HepG2 (cell line): ENCODE results near the gene SMYD4. TPM values are rescaled to one million over a fixed set of nuclear protein-coding genes. Genes with fewer than 3 reads are reported as not detected.

Source experiments
- CEBPB ChIP-seq: IDR thresholded peaks from 2 replicates; pipeline ENCODE4 v1.6.1; 2011; ENCODE audit warnings: low read depth, low read length, improper control_type of control experiment, borderline replicate concordance
- NFRKB ChIP-seq: fragments of 450-650 bp; IDR thresholded peaks from 2 replicates; pipeline ENCODE4 v1.6.1; 2017
- PHF21A ChIP-seq: sonication (generic); formaldehyde crosslinking; IDR thresholded peaks from 2 replicates; pipeline ENCODE4 v1.5.0; 2020; ENCODE audit warnings: mild to moderate bottlenecking, missing genetic modification reagents
- SAP130 ChIP-seq: IDR thresholded peaks from 2 replicates; pipeline ENCODE4 v1.6.1; 2016; ENCODE audit warnings: low read depth
- ZNF121 ChIP-seq: sonication (generic); formaldehyde crosslinking; IDR thresholded peaks from 2 replicates; pipeline ENCODE4 v1.5.0; 2020; ENCODE audit warnings: mild to moderate bottlenecking, missing genetic modification reagents
- ZNF180 ChIP-seq: sonication (generic); formaldehyde crosslinking; IDR thresholded peaks from 2 replicates; pipeline ENCODE4 v1.4.0; 2020; ENCODE audit warnings: low read depth, missing genetic modification reagents, borderline replicate concordance
- ZNF468 ChIP-seq: sonication (generic); formaldehyde crosslinking; IDR thresholded peaks from 2 replicates; pipeline ENCODE4 v1.8.0; 2022; ENCODE audit warnings: mild to moderate bottlenecking, moderate library complexity, missing genetic modification reagents
- ZNF530 ChIP-seq: sonication (generic); formaldehyde crosslinking; IDR thresholded peaks from 2 replicates; pipeline ENCODE4 v1.5.0; 2020; ENCODE audit warnings: low read depth, mild to moderate bottlenecking, missing genetic modification reagents
- ZNF550 ChIP-seq: sonication (generic); formaldehyde crosslinking; IDR thresholded peaks from 2 replicates; pipeline ENCODE4 v1.4.0; 2020; ENCODE audit warnings: mild to moderate bottlenecking, missing genetic modification reagents, borderline replicate concordance
- ZNF720 ChIP-seq: sonication (generic); formaldehyde crosslinking; IDR thresholded peaks from 2 replicates; pipeline ENCODE4 v1.4.0; 2020; ENCODE audit warnings: missing genetic modification reagents
- ZNF775 ChIP-seq: sonication (generic); formaldehyde crosslinking; IDR thresholded peaks from 2 replicates; pipeline ENCODE4 v1.4.0; 2020; ENCODE audit warnings: missing genetic modification reagents, mild to moderate bottlenecking, moderate library complexity, borderline replicate concordance
- polyA plus RNA-seq, 8 experiments: library from polyadenylated mRNA; depleted of rRNA in 3 of 8; stranded (reverse) in 7 of 8; unstranded in 1 of 8; fragments of >200 nt; fragmentation: Illumina TruSeq in 4 of 8; extraction: Trizol in 4 of 8; gene quantifications; 2 replicates each; pipeline versions ENCODE4 v1.2.1 to v1.2.3, GENCODE V29; 2011 to 2016; ENCODE audit warnings: low read depth in 4 of 8, missing spikeins in 1 of 8, mixed read lengths in 1 of 8; ENCODE audit not compliant: insufficient read depth in 1 of 8
- total RNA-seq, 5 experiments: library from RNA; depleted of rRNA; stranded (reverse); fragments of >200 nt; fragmentation: Illumina TruSeq; extraction: Trizol; gene quantifications; 2 replicates each; pipeline ENCODE4 v1.2.3, GENCODE V29; 2016; ENCODE audit warnings: low read depth in 1 of 5
- TF ChIP-seq, protein P1 (sequence below): sonication (generic); formaldehyde crosslinking; IDR thresholded peaks from 2 replicates; pipeline ENCODE4 v1.5.0; 2020; ENCODE audit warnings: mild to moderate bottlenecking, missing genetic modification reagents, borderline replicate concordance
- TF ChIP-seq, protein P2 (sequence below): IDR thresholded peaks from 2 replicates; pipeline ENCODE4 v1.6.1; 2016
- TF ChIP-seq, protein P3 (sequence below): sonication (generic); formaldehyde crosslinking; IDR thresholded peaks from 2 replicates; pipeline ENCODE4 v1.5.1; 2020; ENCODE audit warnings: mild to moderate bottlenecking, missing genetic modification reagents, borderline replicate concordance
- TF ChIP-seq, protein P4 (sequence below): IDR thresholded peaks from 2 replicates; pipeline ENCODE4 v1.6.1; 2012; ENCODE audit warnings: low read depth, low read length, improper control_type of control experiment

SMYD4 gene
- total and polyA plus RNA-seq, 2 of the 13 experiments (the other 11 are each of a cell fraction or from before 2014, with no cell fraction given) = 7.4 to 11.3 TPM

- TF ChIP-seq, protein P1, sequence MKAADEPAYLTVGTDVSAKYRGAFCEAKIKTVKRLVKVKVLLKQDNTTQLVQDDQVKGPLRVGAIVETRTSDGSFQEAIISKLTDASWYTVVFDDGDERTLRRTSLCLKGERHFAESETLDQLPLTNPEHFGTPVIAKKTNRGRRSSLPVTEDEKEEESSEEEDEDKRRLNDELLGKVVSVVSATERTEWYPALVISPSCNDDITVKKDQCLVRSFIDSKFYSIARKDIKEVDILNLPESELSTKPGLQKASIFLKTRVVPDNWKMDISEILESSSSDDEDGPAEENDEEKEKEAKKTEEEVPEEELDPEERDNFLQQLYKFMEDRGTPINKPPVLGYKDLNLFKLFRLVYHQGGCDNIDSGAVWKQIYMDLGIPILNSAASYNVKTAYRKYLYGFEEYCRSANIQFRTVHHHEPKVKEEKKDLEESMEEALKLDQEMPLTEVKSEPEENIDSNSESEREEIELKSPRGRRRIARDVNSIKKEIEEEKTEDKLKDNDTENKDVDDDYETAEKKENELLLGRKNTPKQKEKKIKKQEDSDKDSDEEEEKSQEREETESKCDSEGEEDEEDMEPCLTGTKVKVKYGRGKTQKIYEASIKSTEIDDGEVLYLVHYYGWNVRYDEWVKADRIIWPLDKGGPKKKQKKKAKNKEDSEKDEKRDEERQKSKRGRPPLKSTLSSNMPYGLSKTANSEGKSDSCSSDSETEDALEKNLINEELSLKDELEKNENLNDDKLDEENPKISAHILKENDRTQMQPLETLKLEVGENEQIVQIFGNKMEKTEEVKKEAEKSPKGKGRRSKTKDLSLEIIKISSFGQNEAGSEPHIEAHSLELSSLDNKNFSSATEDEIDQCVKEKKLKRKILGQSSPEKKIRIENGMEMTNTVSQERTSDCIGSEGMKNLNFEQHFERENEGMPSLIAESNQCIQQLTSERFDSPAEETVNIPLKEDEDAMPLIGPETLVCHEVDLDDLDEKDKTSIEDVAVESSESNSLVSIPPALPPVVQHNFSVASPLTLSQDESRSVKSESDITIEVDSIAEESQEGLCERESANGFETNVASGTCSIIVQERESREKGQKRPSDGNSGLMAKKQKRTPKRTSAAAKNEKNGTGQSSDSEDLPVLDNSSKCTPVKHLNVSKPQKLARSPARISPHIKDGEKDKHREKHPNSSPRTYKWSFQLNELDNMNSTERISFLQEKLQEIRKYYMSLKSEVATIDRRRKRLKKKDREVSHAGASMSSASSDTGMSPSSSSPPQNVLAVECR (CRISPR knock-in tag) = peak; percentile 89
- no peak for TF ChIP-seq ZNF180 (CRISPR knock-in tag)
- no peak for TF ChIP-seq ZNF468 (CRISPR knock-in tag)
- TF ChIP-seq ZNF775 (CRISPR knock-in tag) = no peak
- no peak for TF ChIP-seq ZNF530 (CRISPR knock-in tag)
- TF ChIP-seq ZNF121 (CRISPR knock-in tag) = 0 out of 2 replicates have a peak, but pooled peaks have one; percentile 38
- TF ChIP-seq, protein P2, sequence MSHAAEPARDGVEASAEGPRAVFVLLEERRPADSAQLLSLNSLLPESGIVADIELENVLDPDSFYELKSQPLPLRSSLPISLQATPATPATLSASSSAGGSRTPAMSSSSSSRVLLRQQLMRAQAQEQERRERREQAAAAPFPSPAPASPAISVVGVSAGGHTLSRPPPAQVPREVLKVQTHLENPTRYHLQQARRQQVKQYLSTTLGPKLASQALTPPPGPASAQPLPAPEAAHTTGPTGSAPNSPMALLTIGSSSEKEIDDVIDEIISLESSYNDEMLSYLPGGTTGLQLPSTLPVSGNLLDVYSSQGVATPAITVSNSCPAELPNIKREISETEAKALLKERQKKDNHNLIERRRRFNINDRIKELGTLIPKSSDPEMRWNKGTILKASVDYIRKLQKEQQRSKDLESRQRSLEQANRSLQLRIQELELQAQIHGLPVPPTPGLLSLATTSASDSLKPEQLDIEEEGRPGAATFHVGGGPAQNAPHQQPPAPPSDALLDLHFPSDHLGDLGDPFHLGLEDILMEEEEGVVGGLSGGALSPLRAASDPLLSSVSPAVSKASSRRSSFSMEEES (CRISPR knock-in tag) = peak; percentile 94
- TF ChIP-seq, protein P3, sequence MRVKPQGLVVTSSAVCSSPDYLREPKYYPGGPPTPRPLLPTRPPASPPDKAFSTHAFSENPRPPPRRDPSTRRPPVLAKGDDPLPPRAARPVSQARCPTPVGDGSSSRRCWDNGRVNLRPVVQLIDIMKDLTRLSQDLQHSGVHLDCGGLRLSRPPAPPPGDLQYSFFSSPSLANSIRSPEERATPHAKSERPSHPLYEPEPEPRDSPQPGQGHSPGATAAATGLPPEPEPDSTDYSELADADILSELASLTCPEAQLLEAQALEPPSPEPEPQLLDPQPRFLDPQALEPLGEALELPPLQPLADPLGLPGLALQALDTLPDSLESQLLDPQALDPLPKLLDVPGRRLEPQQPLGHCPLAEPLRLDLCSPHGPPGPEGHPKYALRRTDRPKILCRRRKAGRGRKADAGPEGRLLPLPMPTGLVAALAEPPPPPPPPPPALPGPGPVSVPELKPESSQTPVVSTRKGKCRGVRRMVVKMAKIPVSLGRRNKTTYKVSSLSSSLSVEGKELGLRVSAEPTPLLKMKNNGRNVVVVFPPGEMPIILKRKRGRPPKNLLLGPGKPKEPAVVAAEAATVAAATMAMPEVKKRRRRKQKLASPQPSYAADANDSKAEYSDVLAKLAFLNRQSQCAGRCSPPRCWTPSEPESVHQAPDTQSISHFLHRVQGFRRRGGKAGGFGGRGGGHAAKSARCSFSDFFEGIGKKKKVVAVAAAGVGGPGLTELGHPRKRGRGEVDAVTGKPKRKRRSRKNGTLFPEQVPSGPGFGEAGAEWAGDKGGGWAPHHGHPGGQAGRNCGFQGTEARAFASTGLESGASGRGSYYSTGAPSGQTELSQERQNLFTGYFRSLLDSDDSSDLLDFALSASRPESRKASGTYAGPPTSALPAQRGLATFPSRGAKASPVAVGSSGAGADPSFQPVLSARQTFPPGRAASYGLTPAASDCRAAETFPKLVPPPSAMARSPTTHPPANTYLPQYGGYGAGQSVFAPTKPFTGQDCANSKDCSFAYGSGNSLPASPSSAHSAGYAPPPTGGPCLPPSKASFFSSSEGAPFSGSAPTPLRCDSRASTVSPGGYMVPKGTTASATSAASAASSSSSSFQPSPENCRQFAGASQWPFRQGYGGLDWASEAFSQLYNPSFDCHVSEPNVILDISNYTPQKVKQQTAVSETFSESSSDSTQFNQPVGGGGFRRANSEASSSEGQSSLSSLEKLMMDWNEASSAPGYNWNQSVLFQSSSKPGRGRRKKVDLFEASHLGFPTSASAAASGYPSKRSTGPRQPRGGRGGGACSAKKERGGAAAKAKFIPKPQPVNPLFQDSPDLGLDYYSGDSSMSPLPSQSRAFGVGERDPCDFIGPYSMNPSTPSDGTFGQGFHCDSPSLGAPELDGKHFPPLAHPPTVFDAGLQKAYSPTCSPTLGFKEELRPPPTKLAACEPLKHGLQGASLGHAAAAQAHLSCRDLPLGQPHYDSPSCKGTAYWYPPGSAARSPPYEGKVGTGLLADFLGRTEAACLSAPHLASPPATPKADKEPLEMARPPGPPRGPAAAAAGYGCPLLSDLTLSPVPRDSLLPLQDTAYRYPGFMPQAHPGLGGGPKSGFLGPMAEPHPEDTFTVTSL (CRISPR knock-in tag) = 0 out of 2 replicates have a peak, but pooled peaks have one; percentile 50
- peak; percentile 84 for TF ChIP-seq PHF21A (CRISPR knock-in tag)
- no peak for TF ChIP-seq ZNF550 (CRISPR knock-in tag)
- TF ChIP-seq CEBPB = peak; percentile 71; the same call in 1 of the 2 replicates
- peak; percentile 92 for TF ChIP-seq SAP130 (CRISPR knock-in tag)
- TF ChIP-seq, protein P4, sequence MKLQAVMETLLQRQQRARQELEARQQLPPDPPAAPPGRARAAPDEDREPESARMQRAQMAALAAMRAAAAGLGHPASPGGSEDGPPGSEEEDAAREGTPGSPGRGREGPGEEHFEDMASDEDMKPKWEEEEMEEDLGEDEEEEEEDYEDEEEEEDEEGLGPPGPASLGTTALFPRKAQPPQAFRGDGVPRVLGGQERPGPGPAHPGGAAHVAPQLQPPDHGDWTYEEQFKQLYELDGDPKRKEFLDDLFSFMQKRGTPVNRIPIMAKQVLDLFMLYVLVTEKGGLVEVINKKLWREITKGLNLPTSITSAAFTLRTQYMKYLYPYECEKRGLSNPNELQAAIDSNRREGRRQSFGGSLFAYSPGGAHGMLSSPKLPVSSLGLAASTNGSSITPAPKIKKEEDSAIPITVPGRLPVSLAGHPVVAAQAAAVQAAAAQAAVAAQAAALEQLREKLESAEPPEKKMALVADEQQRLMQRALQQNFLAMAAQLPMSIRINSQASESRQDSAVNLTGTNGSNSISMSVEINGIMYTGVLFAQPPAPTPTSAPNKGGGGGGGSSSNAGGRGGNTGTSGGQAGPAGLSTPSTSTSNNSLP = peak; percentile 73
- TF ChIP-seq ZNF720 (CRISPR knock-in tag) = no peak
- TF ChIP-seq NFRKB = no peak
Observed at GRCh38 chr17:1762901-1763898, 66.5 kb downstream of the SMYD4 start (continued).
